NCI-H510A (cell line): ENCODE measurements around the gene TDO2.

Source experiments
- DNase-seq: peaks from one replicate; lab custom pipeline; 2025; lab: John Stamatoyannopoulos, UW

The TDO2 gene

DNA sequence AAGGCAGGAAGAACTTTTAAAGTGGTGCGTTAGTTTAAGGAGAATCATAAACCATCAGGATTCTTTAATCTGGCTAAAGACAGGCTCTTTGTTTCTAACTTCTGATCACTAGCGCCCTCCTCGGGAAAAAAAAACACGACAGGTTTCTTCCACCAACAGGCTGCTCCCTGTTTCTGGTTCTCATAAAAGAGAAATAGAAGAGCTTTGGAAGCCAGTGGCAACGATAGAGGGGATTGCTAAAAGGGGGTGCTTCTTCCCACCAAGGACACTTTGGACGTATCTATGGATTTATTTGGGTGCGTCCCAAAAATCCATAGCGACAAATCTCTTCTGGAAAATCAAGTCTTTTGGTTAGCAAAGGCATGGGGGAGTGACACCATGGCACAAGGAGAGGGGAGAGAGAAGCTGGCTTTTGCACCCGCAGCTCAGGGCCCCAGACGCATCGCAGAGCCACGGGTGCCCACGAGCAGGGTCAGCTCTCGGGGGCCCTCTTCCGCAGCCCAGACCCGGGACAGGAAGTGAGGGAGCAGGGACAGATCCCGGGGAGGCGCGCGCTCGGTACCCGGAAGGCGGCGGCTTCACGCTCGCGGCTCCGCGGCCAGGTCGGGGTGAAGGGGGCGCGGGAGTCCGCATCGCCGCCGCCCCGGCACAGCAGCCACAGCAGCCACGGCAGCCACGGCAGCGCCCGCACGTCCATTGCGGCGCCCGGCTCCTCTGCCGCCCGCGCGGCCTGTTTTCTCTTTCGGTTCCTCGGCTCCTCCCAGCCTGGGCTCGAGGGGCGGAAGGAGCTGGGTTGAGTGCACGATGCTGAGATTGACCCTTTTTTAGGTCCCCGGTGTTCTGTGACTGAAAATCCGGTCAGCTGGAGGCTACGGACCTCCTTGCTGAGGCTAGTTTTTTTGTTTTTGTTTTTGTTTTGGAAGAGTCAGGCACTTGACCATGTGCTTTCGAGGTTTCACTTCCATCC, 49.9 kb downstream of the TDO2 start, which contains the start of gene CTSO:
Gene CTSO (minus strand): TSS at position 716 of the 967 bp plus-strand sequence. CDS start 19 bp downstream, at position 697.
- DNase-seq = peak; percentile 15

DNA sequence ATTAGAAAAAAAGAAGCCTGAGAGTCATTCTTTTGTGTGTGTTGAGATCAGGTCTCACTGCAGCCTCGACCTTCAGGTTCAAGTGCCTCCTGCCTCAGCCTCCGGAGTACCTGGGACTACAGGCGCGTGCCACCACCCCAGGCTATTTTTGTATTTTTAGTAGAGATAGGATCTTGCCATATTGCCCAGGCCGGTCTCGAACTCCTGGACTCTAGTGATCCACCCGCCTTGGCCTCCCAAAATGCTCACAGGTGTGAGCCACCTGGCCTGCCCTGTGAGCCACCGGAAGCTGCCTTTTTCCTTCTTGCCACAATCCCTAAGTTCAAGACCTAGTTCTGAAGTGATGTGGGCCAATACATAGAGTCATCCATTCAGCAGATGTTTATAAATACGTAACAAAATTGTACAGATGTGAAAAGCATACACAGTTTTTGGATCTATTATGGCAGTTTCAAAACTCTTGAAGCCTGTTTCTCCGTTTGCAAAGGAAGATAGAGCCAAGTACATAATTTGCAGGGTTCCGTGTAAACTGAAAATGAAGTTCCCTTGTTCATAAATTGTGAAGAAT, 50.7 kb downstream of the TDO2 start:
- DNase-seq = no peak

DNA sequence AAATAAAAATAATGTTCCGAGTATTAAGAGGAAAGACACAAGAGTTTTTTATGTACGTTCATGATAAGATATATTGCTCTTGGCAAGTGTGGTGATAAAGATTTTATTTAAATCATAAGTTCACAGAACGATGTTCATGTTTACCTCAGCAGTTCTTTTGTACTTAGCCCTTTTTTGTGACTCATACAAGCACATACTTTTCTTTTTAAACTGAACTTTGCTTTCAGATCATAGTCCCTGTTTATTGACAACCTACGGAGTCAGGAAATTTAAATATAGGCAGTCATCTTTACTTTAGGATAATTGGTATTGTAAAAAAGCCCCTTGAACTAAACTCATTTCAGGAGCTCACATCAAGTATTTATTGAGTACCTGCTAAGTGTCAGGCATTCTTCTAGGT, 51.4 kb downstream of the TDO2 start:
- no peak for DNase-seq

DNA sequence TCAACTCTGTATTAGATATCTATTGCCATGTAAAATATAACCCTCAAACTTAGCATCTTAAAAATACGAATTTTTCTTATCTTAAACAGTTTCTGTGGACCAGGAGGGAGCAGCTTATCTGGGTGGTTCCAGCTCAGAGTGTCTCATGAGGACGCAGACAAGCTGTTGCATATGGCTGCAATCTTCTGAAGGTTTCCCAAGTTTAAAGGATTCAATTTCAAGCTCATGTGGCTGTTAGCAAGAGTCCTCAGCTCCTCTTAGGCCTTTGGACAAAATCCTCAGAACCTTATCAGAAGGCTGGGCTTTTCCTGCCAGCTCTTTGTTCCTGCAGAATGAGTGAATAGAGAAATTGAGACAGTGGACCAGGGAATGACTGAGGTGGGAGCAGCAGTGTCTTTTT, 53.0 kb downstream of the TDO2 start:
- no peak for DNase-seq

DNA sequence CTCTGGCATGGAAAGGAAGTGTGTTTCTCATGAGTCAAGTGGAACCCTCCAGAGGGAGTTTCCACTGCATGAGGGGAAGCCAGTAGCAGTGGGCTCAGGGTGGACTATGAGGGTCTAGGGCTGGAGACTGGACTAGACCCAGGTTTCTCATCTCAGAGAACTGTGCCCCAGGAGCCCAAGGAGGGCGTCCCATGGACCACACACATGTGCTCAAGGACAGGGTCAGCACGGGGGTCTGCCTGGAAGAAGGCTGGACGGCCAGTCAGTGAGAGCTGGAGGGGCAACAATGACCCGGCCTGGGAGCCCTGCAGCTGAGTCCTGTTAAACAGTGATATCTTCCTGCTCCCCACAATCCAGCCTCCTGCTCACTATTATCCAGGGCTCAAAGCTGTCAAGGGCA, 55.9 kb downstream of the TDO2 start:
- DNase-seq = no peak

DNA sequence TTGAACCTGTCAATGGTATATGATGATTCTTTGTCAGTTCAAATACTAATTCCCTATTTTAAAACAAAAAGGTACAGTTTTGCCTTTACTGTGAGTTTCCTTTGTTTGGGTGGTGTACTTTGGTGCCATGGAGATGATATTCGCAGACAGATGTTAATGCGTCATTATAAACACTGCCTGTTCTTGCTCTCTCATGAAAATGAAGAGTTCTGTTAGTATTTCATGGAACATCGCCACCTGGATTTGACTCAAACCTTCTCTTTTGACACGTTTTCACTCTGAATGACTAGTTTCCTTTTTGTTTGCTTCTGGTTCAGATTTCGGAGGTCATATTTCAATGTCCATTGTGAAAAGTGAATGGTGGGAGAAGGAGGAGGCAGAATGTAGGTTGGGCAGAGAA, 57.0 kb downstream of the TDO2 start:
- DNase-seq = no peak

DNA sequence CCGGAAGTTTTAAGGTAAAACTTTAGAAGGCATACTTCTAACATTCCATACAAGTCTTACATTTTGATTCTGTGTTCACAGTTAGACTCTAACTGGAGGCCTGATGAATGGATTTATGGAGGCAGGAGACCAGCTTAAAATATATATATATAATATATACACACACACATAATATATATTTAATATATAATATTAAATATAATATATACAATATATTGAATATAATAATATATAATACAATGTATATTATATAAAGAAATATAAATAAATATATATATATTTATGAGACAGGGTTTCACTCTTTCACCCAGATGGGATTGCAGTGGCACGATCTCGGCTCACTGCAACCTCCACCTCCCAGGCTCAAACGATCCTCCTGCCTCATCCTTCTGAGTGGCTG, 58.1 kb downstream of the TDO2 start:
- no peak for DNase-seq

DNA sequence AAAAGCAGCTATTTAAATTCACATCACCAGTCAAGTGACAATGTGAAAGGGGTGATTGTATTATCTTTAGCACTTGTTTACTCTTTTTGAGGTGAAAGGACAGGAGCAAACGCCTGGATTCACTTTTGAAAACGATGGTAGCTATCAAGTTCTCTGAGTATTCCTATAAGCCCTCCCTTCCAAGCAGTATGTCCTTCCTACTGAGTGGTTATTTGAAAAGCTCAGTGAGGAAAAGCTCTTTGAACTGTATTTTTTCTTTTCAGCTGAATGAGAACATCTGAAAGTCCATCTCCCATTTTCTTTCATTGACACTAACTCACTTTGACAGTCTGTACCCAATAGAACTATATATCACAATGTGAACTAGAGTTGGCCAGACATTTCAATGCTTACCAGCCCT, 59.3 kb downstream of the TDO2 start:
- no peak for DNase-seq

DNA sequence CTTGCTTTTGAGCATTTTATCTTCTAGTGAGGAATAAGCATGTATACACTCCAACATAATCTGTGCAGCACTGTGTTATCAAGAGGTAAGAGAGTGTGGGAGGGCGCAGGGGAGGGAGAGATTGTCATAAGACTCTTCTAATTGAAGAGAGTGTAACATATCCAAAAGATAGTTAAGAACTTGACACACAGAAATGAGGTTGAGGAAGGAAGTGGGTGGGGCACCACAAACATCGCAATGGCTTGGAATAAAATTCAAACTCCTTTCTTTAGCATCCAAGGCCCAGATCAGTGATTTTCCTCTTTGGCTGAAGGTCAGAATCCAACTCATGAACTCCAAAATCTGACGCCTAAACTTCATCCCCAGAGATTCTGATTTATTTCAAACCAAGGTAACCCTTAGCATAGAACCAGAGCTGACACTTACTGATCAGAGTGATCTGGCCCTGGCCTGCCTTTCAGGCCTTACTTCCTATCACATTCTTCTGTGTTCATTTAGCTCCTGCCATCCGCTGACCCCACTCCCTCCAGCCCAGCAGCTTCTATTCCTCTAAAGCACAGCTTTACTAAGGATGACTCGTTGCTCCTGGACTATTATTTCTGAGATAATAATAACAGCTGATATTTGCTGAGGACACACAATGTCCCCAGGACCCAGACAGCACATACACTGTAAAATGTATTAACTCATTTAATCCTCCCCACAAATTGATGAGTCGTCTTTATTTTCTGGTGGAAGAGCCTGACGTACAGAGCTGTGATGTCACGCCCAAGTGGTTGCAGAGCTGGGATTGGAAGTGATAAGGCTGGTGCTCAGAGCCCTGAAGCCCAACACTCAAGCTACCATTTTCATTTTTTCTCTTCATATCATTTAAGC, 60.8 kb downstream of the TDO2 start:
- DNase-seq = no peak

DNA sequence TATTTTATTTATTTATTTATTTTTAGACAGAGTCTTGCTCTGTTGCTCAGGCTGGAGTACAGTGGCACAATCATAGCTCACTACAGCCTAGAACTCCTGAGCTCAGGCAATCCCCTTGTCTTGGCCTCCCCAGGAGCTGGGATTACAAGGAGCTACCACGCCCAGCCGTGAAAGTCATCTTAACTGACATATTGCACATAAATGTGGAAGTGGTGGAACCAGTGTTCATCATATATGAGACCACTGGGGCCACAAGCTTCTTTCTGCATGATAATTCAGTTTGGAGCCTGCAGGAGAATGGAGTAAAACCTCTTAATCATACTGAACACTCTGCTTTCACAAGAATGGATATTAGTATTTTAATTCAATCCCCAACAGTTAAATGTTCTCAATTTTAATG, 62.7 kb downstream of the TDO2 start:
- DNase-seq = no peak

DNA sequence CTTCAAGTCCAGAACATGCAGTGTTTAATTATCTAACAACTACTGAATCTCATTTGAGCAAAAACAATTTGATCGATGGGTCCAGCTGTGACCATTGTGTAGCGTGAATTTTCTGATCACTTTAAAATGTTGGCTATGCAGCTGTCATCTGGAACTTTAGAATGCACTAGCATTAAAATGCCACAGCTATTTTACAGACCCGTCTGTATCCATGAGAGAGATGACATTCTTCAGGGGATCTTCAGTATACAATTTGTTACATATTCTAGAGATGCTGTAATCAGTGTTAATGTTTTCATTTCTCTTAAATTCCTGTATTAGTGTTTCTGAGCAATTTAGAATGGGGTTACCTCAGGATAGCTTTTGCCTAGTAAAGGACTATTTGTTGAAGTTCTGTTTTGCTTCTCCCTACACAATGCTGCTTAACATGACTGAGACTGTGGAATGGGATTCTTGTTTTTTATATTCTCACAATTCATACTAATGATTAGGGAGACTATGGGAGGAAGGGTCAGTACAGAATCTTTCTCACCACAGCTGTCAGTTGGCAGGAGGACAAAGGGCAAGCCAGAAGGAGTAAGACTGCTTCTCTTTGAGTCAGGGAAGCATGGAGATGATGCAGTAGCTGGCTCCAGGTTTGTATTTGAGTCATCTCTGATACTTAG, 63.4 kb downstream of the TDO2 start:
- no peak for DNase-seq
